NCI-H187 treated with DMSO at 0.1 percent for 48 hours (cell line): ENCODE data around the gene KHDC3L.

Experiments
- DNase-seq: peaks from one replicate; lab custom pipeline; 2025; lab: John Stamatoyannopoulos, UW

Gene KHDC3L

GRCh38 chr6:73362358-73362757 lies at the start of gene KHDC3L:
Gene KHDC3L, plus strand, starts transcription at chr6:73362658. Its CDS starts 72 bp downstream, at chr6:73362730.
- DNase-seq, result no peak

GRCh38 chr6:73314577-73315492 lies 47.6 kb upstream of the KHDC3L start:
- no peak for DNase-seq

GRCh38 chr6:73323323-73323722 lies 39.1 kb upstream of the KHDC3L start:
- no peak for DNase-seq

- DNase-seq, result no peak
Measured at GRCh38 chr6:73325656-73326055, 36.8 kb upstream of the KHDC3L start.

- no peak for DNase-seq
Measured at GRCh38 chr6:73328790-73329189, 33.7 kb upstream of the KHDC3L start.

- no peak for DNase-seq
Measured at GRCh38 chr6:73329201-73329600, 33.3 kb upstream of the KHDC3L start.

GRCh38 chr6:73339340-73339739 lies 23.1 kb upstream of the KHDC3L start:
- no peak for DNase-seq

- no peak for DNase-seq
Measured at GRCh38 chr6:73340048-73340447, 22.4 kb upstream of the KHDC3L start.

- no peak for DNase-seq
Measured at GRCh38 chr6:73341335-73341734, 21.1 kb upstream of the KHDC3L start.

- DNase-seq, result no peak
Measured at GRCh38 chr6:73342174-73342573, 20.3 kb upstream of the KHDC3L start.

GRCh38 chr6:73343164-73343563 lies 19.3 kb upstream of the KHDC3L start:
- DNase-seq, result no peak

GRCh38 chr6:73348550-73349204 lies 13.8 kb upstream of the KHDC3L start:
- no peak for DNase-seq

- DNase-seq, result no peak
Measured at GRCh38 chr6:73349311-73349710, 13.1 kb upstream of the KHDC3L start.

- DNase-seq, result no peak
Measured at GRCh38 chr6:73353636-73354593, 8.5 kb upstream of the KHDC3L start, which contains the start of gene DPPA5. Gene DPPA5, minus strand, starts transcription at chr6:73354276. Its CDS starts 51 bp downstream, at chr6:73354225.

GRCh38 chr6:73362869-73363536 lies 545 bp downstream of the KHDC3L start:
- DNase-seq, result no peak

GRCh38 chr6:73363537-73363875 lies 1.0 kb downstream of the KHDC3L start:
- DNase-seq, result no peak

- DNase-seq, result no peak
Measured at GRCh38 chr6:73364121-73364520, 1.7 kb downstream of the KHDC3L start.

GRCh38 chr6:73364549-73364948 lies 2.1 kb downstream of the KHDC3L start:
- DNase-seq, result no peak

- DNase-seq, result no peak
Measured at GRCh38 chr6:73367761-73368355, 5.4 kb downstream of the KHDC3L start.

- no peak for DNase-seq
Measured at GRCh38 chr6:73368675-73369074, 6.2 kb downstream of the KHDC3L start.

- no peak for DNase-seq
Measured at GRCh38 chr6:73369157-73369556, 6.7 kb downstream of the KHDC3L start.
